ENCODE results near the gene CTBP2. TPM values are rescaled to one million over a fixed set of nuclear protein-coding genes. Genes with fewer than 3 reads are reported as not detected.

Gene CTBP2
- polyA plus RNA-seq, 1 donor (not counting 4 experiments of a cell fraction or from before 2014, with no cell fraction given) = 76.0 TPM

- peaks cover 17% of the 10 kb centered on the region for H4K20me1 ChIP-seq (ENCODE audit: control insufficient read depth, extremely low read depth, insufficient read depth, low read length)
- DNase-seq (ENCODE audit: low read depth, low spot score) (no peak), FAIRE-seq (no peak)
- no peak overlapping the region for H3K27ac ChIP-seq (ENCODE audit: control insufficient read depth, insufficient read depth, low read length)
- H3K9me3 ChIP-seq (ENCODE audit: control insufficient read depth, low read depth, low read length) = no peaks in the 10 kb centered on the region
- H3K4me1 ChIP-seq (ENCODE audit: control insufficient read depth, extremely low read depth, insufficient read depth, low read length) = no peaks in the 10 kb centered on the region
- no peak overlapping the region for H3K9ac ChIP-seq (ENCODE audit: control insufficient read depth, extremely low read depth, insufficient read depth, low read length)
- dilution Hi-C loops (cut with MboI; ENCODE audit: extremely low pct_ligation_motif_present, low sequenced_read_pairs) = no loop called here
- peaks cover 95% of the 10 kb centered on the region for H3K79me2 ChIP-seq (ENCODE audit: control insufficient read depth, insufficient read depth, low read length)
- no peak overlapping the region for H3K4me2 ChIP-seq (ENCODE audit: control insufficient read depth, extremely low read depth, insufficient read depth, low read depth, low read length)
- H3K27me3 ChIP-seq (ENCODE audit: control insufficient read depth, extremely low read depth, insufficient read depth, low read length) = no peaks in the 10 kb centered on the region
- no peak for TF ChIP-seq CTCF (optimal IDR thresholded peaks at IDR 0.05 in 1 of 3, IDR thresholded peaks at IDR 0.05 in 1 of 3, conservative IDR thresholded peaks at IDR 0.05 in 1 of 3; ENCODE audit: extremely low read depth in 1 of 3, insufficient read depth in 2 of 3, low read length in 3 of 3)
- no peak for TF ChIP-seq EZH2 (IDR thresholded peaks at IDR 0.05; ENCODE audit: low read length)
- no peak overlapping the region for H3K4me3 ChIP-seq (ENCODE audit: control insufficient read depth in 2 of 3, extremely low read depth in 1 of 3, insufficient read depth in 2 of 3, low read depth in 1 of 3, low read length in 3 of 3)
- H3K36me3 ChIP-seq (ENCODE audit: control insufficient read depth in 2 of 2, extremely low read depth in 1 of 2, insufficient read depth in 2 of 2, low read length in 2 of 2) = peaks cover 20 to 26% of the 10 kb centered on the region in 2 experiments
- no peaks in the 10 kb centered on the region for H3K9me1 ChIP-seq (ENCODE audit: control insufficient read depth, extremely low read depth, insufficient read depth, low read length)
- no peak overlapping the region for H2AFZ ChIP-seq (ENCODE audit: control insufficient read depth, low read length)
These were observed 139.5 kb downstream of the CTBP2 start for GRCh38 chr10:125020871-125021270.

- Histone ChIP-seq H3K9me1 (ENCODE audit: control insufficient read depth, extremely low read depth, insufficient read depth, low read length) (no peaks in the 10 kb centered on the region), H3K27ac (ENCODE audit: control insufficient read depth, insufficient read depth, low read length) (no peak overlapping the region), H3K4me2 (ENCODE audit: control insufficient read depth, extremely low read depth, insufficient read depth, low read depth, low read length) (no peak overlapping the region), H3K79me2 (ENCODE audit: control insufficient read depth, insufficient read depth, low read length) (peaks cover 94% of the 10 kb centered on the region), H3K36me3 (ENCODE audit: control insufficient read depth in 2 of 2, extremely low read depth in 1 of 2, insufficient read depth in 2 of 2, low read length in 2 of 2) (peaks cover 20 to 21% of the 10 kb centered on the region in 2 experiments), H3K4me3 (ENCODE audit: control insufficient read depth in 2 of 3, extremely low read depth in 1 of 3, insufficient read depth in 2 of 3, low read depth in 1 of 3, low read length in 3 of 3) (no peak overlapping the region), H4K20me1 (ENCODE audit: control insufficient read depth, extremely low read depth, insufficient read depth, low read length) (peaks cover 19% of the 10 kb centered on the region), H2AFZ (ENCODE audit: control insufficient read depth, low read length) (no peak overlapping the region), H3K4me1 (ENCODE audit: control insufficient read depth, extremely low read depth, insufficient read depth, low read length) (no peaks in the 10 kb centered on the region), H3K9me3 (ENCODE audit: control insufficient read depth, low read depth, low read length) (no peaks in the 10 kb centered on the region), H3K9ac (ENCODE audit: control insufficient read depth, extremely low read depth, insufficient read depth, low read length) (no peak overlapping the region), H3K27me3 (ENCODE audit: control insufficient read depth, extremely low read depth, insufficient read depth, low read length) (no peaks in the 10 kb centered on the region)
- DNase-seq (ENCODE audit: low read depth, low spot score) (no peak), FAIRE-seq (no peak)
- no peak for TF ChIP-seq EZH2 (IDR thresholded peaks at IDR 0.05; ENCODE audit: low read length)
- TF ChIP-seq CTCF (optimal IDR thresholded peaks at IDR 0.05 in 1 of 3, IDR thresholded peaks at IDR 0.05 in 1 of 3, conservative IDR thresholded peaks at IDR 0.05 in 1 of 3; ENCODE audit: extremely low read depth in 1 of 3, insufficient read depth in 2 of 3, low read length in 3 of 3) = no peak
- dilution Hi-C loops (cut with MboI; ENCODE audit: extremely low pct_ligation_motif_present, low sequenced_read_pairs) = no loop called here
These were observed 140.0 kb downstream of the CTBP2 start for GRCh38 chr10:125020386-125020785.

Measured in keratinocyte (primary cell).